RWPE2 (cell line): ENCODE data around the gene GBA3.

ENCODE experiments used
- ATAC-seq: fragments of 200-7000 bp; cut with Tn5 transposase; 3 replicates; pipeline ENCODE4 v1.9.1; 2021; ENCODE audit warnings: low read depth
- DNase-seq: peaks from one replicate; pipeline ENCODE4 v3.0.0-alpha.2; 2020; ENCODE audit warnings: low spot score
- H3K27ac ChIP-seq: fragments of 450-650 bp; 2 replicates; pipeline ENCODE4 v1.5.1; 2017; ENCODE audit warnings: mild to moderate bottlenecking; ENCODE audit not compliant: poor library complexity, severe bottlenecking
- H3K27me3 ChIP-seq: fragments of 250-450 bp; sonication (Bioruptor Pico); 2 replicates; pipeline ENCODE4 v1.5.1; 2021; ENCODE audit warnings: mild to moderate bottlenecking, moderate library complexity; ENCODE audit not compliant: insufficient read depth, poor library complexity, severe bottlenecking
- H3K36me3 ChIP-seq: fragments of 250-450 bp; sonication (Bioruptor Pico); 2 replicates; pipeline ENCODE4 v1.5.1; 2020; ENCODE audit warnings: low read depth, mild to moderate bottlenecking, moderate library complexity
- H3K4me1 ChIP-seq: fragments of 250-450 bp; sonication (Bioruptor Pico); 2 replicates; pipeline ENCODE4 v1.5.1; 2021; ENCODE audit warnings: mild to moderate bottlenecking, moderate library complexity; ENCODE audit not compliant: insufficient read depth, poor library complexity, severe bottlenecking
- H3K4me3 ChIP-seq: fragments of 250-450 bp; sonication (Bioruptor Pico); 2 replicates; pipeline ENCODE4 v1.5.1; 2021; ENCODE audit warnings: mild to moderate bottlenecking, moderate library complexity; ENCODE audit not compliant: severe bottlenecking
- H3K9me3 ChIP-seq: fragments of 250-450 bp; sonication (Bioruptor Pico); 2 replicates; pipeline ENCODE4 v1.5.1; 2021; ENCODE audit warnings: mild to moderate bottlenecking, moderate library complexity; ENCODE audit not compliant: severe bottlenecking
- TF ChIP-seq, protein P1 (sequence below): fragments of 450-650 bp; IDR thresholded peaks from one replicate; pipeline ENCODE4 v1.5.1; 2017; ENCODE audit warnings: mild to moderate bottlenecking, moderate library complexity; ENCODE audit not compliant: poor library complexity, severe bottlenecking

The GBA3 gene

DNA sequence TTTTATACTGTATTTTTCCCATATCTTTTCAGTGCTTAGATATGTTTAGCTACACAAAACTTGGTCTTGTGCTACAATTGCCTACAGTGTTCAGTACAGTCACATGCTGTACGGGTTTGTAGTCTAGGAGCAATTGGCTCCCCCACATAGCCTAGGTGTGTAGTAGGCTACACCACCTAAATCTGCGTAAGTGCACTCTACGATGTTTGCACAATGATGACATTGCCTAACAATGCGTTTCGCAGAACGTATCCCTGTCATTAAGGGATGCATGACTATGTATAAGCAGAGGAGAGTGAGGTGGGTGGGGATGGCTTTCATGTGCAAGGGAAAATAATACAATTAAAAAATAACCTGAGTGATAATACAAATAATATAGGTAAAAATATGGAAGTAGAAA is 131.4 kb downstream of the GBA3 start:
- ATAC-seq, result 0 out of 3 replicates have a peak, but pooled peaks have one; percentile 35
- Histone ChIP-seq H3K27me3 (no peaks in the 10 kb centered on the region), H3K9me3 (no peaks in the 10 kb centered on the region), H3K4me1 (no peaks in the 10 kb centered on the region), H3K36me3 (no peaks in the 10 kb centered on the region), H3K27ac (no peak overlapping the region), H3K4me3 (no peak overlapping the region)
- TF ChIP-seq, protein P1, sequence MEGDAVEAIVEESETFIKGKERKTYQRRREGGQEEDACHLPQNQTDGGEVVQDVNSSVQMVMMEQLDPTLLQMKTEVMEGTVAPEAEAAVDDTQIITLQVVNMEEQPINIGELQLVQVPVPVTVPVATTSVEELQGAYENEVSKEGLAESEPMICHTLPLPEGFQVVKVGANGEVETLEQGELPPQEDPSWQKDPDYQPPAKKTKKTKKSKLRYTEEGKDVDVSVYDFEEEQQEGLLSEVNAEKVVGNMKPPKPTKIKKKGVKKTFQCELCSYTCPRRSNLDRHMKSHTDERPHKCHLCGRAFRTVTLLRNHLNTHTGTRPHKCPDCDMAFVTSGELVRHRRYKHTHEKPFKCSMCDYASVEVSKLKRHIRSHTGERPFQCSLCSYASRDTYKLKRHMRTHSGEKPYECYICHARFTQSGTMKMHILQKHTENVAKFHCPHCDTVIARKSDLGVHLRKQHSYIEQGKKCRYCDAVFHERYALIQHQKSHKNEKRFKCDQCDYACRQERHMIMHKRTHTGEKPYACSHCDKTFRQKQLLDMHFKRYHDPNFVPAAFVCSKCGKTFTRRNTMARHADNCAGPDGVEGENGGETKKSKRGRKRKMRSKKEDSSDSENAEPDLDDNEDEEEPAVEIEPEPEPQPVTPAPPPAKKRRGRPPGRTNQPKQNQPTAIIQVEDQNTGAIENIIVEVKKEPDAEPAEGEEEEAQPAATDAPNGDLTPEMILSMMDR, result no peak
- no peak for DNase-seq

DNA sequence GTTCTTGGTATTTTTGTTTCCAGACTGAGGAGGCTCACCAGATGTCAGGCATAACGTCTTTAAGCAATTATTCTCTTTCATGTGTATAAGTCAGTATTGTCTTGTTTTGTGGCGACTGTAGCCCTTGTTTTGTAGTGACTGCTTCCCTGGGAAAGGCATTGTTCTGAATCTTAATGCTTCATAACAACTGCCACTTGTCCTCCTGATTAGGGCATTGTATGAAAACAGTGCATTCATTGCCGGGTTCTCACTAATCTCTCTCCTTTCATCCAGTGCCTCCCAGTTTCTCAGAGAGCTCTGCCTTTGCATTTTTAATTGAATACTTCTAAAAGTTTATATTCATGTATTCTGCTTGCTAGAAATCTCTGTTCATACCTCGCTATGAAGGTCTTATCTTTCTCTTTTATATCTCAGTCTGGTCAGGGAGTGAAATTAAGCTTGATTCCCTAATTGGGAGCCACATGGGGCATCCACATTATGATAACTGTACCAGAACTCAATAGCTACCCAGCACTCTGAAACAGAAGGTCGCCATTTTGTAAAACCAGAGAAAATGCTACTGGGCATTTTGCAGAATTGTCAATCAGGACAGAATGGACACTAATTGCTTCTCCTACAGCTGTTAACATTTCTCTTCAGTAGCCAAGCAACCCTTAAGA is 149.8 kb downstream of the GBA3 start:
- ATAC-seq, result no peak
- TF ChIP-seq, protein P1, result no peak
- no peaks in the 10 kb centered on the region for H3K4me1 ChIP-seq

DNA sequence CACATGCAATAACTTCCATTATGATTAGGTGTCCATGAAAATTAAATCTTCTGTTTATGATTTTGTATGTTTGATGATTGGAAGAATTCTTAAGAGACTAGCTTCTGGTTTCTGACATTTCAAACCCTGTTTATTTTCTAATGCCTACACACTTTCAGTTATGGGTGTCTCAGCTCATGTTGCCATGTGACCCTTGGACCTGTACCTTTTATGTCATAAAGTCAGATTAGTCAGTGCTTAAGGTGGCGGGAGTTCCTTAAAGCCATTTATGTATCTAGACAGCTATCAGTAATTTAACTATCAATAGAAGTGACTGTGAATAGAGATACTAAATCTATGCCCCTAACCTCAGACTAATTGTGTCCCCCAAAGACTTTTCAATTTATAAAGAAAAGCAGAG is 155.6 kb downstream of the GBA3 start:
- Histone ChIP-seq H3K4me1 (no peaks in the 10 kb centered on the region), H3K9me3 (no peaks in the 10 kb centered on the region), H3K36me3 (no peaks in the 10 kb centered on the region), H3K27me3 (no peaks in the 10 kb centered on the region), H3K27ac (no peak overlapping the region), H3K4me3 (no peak overlapping the region)
- no peak for ATAC-seq
- TF ChIP-seq, protein P1, result no peak
- no peak for DNase-seq

More for the DNA sequence above, 149.8 kb downstream of the GBA3 start:
- H3K27me3 ChIP-seq, result no peaks in the 10 kb centered on the region
- H3K9me3 ChIP-seq, result no peaks in the 10 kb centered on the region
- H3K36me3 ChIP-seq, result no peaks in the 10 kb centered on the region
- H3K27ac ChIP-seq, result no peak overlapping the region
- no peak overlapping the region for H3K4me3 ChIP-seq
- no peak for DNase-seq

DNA sequence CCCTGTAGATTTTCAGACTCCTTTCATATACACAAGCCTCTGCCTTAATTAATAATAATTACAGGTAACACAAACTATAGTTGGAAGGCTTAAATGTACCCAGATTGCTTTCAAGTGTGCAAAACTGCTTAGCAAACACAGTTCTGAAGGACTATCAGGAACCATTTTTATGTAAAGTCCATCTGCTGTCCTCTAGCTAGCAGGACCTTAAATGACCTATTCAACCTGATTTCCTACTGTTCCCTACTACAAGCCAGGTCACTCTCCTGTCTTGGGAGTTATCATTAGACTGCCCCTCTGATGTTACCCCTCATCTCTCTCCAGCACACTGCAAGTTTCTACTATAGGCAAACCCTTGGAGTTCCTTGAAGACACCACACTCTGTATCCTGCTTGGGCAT is 157.3 kb downstream of the GBA3 start:
- ATAC-seq (no peak), DNase-seq (no peak)
- TF ChIP-seq, protein P1, result no peak
- no peak overlapping the region for H3K27ac ChIP-seq
- no peaks in the 10 kb centered on the region for H3K9me3 ChIP-seq
- no peaks in the 10 kb centered on the region for H3K36me3 ChIP-seq
- peaks cover 3% of the 10 kb centered on the region for H3K27me3 ChIP-seq
- H3K4me3 ChIP-seq, result no peak overlapping the region
- no peaks in the 10 kb centered on the region for H3K4me1 ChIP-seq

DNA sequence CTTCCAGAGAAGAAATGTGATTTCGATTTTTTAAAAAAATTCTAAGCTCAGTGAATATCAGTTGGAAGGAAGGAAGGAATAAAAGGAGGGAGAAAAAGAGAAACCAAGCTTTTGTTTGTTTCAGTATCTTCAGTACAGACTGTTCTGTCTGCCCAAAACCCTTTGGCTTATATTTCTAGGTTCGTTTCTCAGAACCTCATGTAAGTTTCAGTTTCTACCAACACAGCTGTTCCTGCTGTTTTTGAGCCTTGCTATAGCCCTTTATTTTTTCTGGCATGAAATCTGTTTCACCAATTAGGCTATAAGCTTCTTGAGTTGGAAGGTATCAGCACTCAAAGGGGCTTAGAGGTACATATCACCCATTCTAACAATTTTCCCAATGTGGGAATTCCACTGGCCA is 157.9 kb downstream of the GBA3 start:
- Histone ChIP-seq H3K4me1 (no peaks in the 10 kb centered on the region), H3K27ac (no peak overlapping the region), H3K27me3 (peaks cover 3% of the 10 kb centered on the region), H3K9me3 (no peaks in the 10 kb centered on the region), H3K4me3 (no peak overlapping the region), H3K36me3 (no peaks in the 10 kb centered on the region)
- TF ChIP-seq, protein P1, result no peak
- no peak for ATAC-seq
- DNase-seq, result no peak
